ENCODE results near the gene LRP2BP.

The LRP2BP gene

GRCh38 chr4:185395956-185396723 lies 416 bp upstream of the LRP2BP start:
- peak; percentile 70 to 99 (median 96) for DNase-seq

- peak in 2 of 56 donors; percentile 10 to 22 for DNase-seq
These were observed 1.0 kb downstream of the LRP2BP start for GRCh38 chr4:185394568-185395237.

- no peak for DNase-seq
These were observed 3.6 kb downstream of the LRP2BP start for GRCh38 chr4:185392156-185392555.

GRCh38 chr4:185390941-185391340 lies 4.8 kb downstream of the LRP2BP start:
- DNase-seq: no peak

- no peak for DNase-seq
These were observed 7.8 kb downstream of the LRP2BP start for GRCh38 chr4:185387957-185388356.

- DNase-seq: no peak
These were observed 10.8 kb downstream of the LRP2BP start for GRCh38 chr4:185384930-185385331.

GRCh38 chr4:185384061-185384460 lies 11.7 kb downstream of the LRP2BP start:
- DNase-seq: no peak

- DNase-seq: no peak
These were observed 12.3 kb downstream of the LRP2BP start for GRCh38 chr4:185383451-185383850.

- DNase-seq: no peak
These were observed 13.0 kb downstream of the LRP2BP start for GRCh38 chr4:185382754-185383153.

GRCh38 chr4:185381288-185382196 lies 14.2 kb downstream of the LRP2BP start:
- DNase-seq: no peak

GRCh38 chr4:185380320-185380719 lies 15.4 kb downstream of the LRP2BP start:
- no peak for DNase-seq

- no peak for DNase-seq
These were observed 16.1 kb downstream of the LRP2BP start for GRCh38 chr4:185379326-185380295.

GRCh38 chr4:185378264-185378663 lies 17.5 kb downstream of the LRP2BP start:
- DNase-seq: no peak

- DNase-seq: no peak
These were observed 21.2 kb downstream of the LRP2BP start for GRCh38 chr4:185374573-185374972.

- DNase-seq: no peak
These were observed 21.7 kb downstream of the LRP2BP start for GRCh38 chr4:185374027-185374426.

GRCh38 chr4:185371702-185372101 lies 24.0 kb downstream of the LRP2BP start:
- DNase-seq: no peak

GRCh38 chr4:185370268-185370949 lies 25.3 kb downstream of the LRP2BP start:
- no peak for DNase-seq

- no peak for DNase-seq
These were observed 26.0 kb downstream of the LRP2BP start for GRCh38 chr4:185369731-185370130.

GRCh38 chr4:185364886-185365285 lies 30.8 kb downstream of the LRP2BP start:
- no peak for DNase-seq

GRCh38 chr4:185363251-185363650 lies 32.5 kb downstream of the LRP2BP start:
- DNase-seq: no peak
